Thyroid gland (tissue), 4 donors: ENCODE results near the gene GPR158. TPM values are rescaled to one million over a fixed set of nuclear protein-coding genes. Genes with fewer than 3 reads are reported as not detected.

Experiments used
- DNase-seq, 2 donors: peaks; one replicate each; pipeline ENCODE4 v3.0.0-alpha.2; 2019
- H3K27ac ChIP-seq, 3 donors: fragments of 200-600 bp; sonication (generic); 1 replicate in 2 of 3; 2 replicates in 1 of 3; pipeline ENCODE4 v1.5.1; 2016 to 2019; ENCODE audit warnings: mild to moderate bottlenecking in 1 of 3, moderate library complexity in 1 of 3
- H3K27me3 ChIP-seq: fragments of 200-600 bp; sonication (generic); one replicate; pipeline ENCODE4 v1.5.1; 2019
- H3K36me3 ChIP-seq, 2 donors: fragments of 200-600 bp; sonication (generic); one replicate each; pipeline ENCODE4 v1.5.1; 2016 to 2019
- H3K4me1 ChIP-seq, 2 donors: fragments of 200-600 bp; sonication (generic); one replicate each; pipeline ENCODE4 v1.5.1; 2017 to 2019
- H3K4me3 ChIP-seq, 3 donors: fragments of 200-600 bp; sonication (generic); replicated peaks in 1 of 3; 1 replicate in 2 of 3; 2 replicates in 1 of 3; pipeline ENCODE4 v1.5.1; 2016; ENCODE audit warnings: mild to moderate bottlenecking in 1 of 3
- H3K9me3 ChIP-seq: fragments of 200-600 bp; sonication (generic); one replicate; pipeline ENCODE4 v1.5.1; 2017
- POLR2A ChIP-seq, 2 donors: fragments of 450-650 bp; IDR thresholded peaks; one replicate each; pipeline ENCODE4 v1.6.1; 2017; ENCODE audit warnings: antibody characterized with exemption in 2 of 2, mild to moderate bottlenecking in 2 of 2, moderate library complexity in 1 of 2
- WGBS, 2 donors: methylation state at CpG; one replicate each; pipeline ENCODE4 v1.1.5; 2017; 5-methylcytosine and 5-hydroxymethylcytosine counted together
- intact Hi-C: fragments of 100-400 bp; cut with DNase I; formaldehyde crosslinking; loops from one replicate; pipeline ENCODE4 v1.15.1; 2023
- total RNA-seq, 4 donors: library from RNA; depleted of rRNA; stranded (reverse); fragments of >200 nt; gene quantifications; one replicate each; pipeline ENCODE4 v1.2.3, GENCODE V29; 2016
- TF ChIP-seq, protein P1 (sequence below), 6 experiments: fragments of 200-600 bp in 3 of 6; fragments of 450-650 bp in 3 of 6; sonication (generic) in 3 of 6; IDR thresholded peaks; one replicate each; pipeline ENCODE4 v1.5.1; 2016 to 2019; ENCODE audit warnings: antibody characterized with exemption in 6 of 6, mild to moderate bottlenecking in 2 of 6, inconsistent platforms in 1 of 6, moderate library complexity in 1 of 6

GPR158 gene
- total RNA-seq, 4 donors from 2014 or later = 0.13 to 1.9 (median 1.2) TPM

GRCh38 chr10:25294032-25294926, 119.5 kb downstream of the GPR158 start:
- DNase-seq = no peak
- Histone ChIP-seq H3K4me3 (no peak overlapping the region), H3K27ac (no peak overlapping the region), H3K27me3 (no peaks in the 10 kb centered on the region), H3K36me3 (no peaks in the 10 kb centered on the region), H3K9me3 (no peaks in the 10 kb centered on the region), H3K4me1 (no peaks in the 10 kb centered on the region)
- intact Hi-C loops = no loop called here
- TF ChIP-seq, protein P1, sequence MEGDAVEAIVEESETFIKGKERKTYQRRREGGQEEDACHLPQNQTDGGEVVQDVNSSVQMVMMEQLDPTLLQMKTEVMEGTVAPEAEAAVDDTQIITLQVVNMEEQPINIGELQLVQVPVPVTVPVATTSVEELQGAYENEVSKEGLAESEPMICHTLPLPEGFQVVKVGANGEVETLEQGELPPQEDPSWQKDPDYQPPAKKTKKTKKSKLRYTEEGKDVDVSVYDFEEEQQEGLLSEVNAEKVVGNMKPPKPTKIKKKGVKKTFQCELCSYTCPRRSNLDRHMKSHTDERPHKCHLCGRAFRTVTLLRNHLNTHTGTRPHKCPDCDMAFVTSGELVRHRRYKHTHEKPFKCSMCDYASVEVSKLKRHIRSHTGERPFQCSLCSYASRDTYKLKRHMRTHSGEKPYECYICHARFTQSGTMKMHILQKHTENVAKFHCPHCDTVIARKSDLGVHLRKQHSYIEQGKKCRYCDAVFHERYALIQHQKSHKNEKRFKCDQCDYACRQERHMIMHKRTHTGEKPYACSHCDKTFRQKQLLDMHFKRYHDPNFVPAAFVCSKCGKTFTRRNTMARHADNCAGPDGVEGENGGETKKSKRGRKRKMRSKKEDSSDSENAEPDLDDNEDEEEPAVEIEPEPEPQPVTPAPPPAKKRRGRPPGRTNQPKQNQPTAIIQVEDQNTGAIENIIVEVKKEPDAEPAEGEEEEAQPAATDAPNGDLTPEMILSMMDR (IDR thresholded peaks at IDR 0.05) = no peak
- TF ChIP-seq POLR2A (IDR thresholded peaks at IDR 0.05) = no peak
- 93 to 97% methylated on average over 5 of the region's 5 CpGs for WGBS, 2 donors

GRCh38 chr10:25296324-25296723, 121.5 kb downstream of the GPR158 start:
- TF ChIP-seq POLR2A (IDR thresholded peaks at IDR 0.05) = no peak
- TF ChIP-seq, protein P1 (IDR thresholded peaks at IDR 0.05) = no peak
- 78 to 88% methylated on average over 1 of the region's 1 CpG for WGBS, 2 donors
- Histone ChIP-seq H3K27ac (no peak overlapping the region), H3K4me1 (no peaks in the 10 kb centered on the region), H3K36me3 (no peaks in the 10 kb centered on the region), H3K27me3 (no peaks in the 10 kb centered on the region), H3K9me3 (no peaks in the 10 kb centered on the region), H3K4me3 (no peak overlapping the region)
- intact Hi-C loops = no loop called here
- no peak for DNase-seq

DNA sequence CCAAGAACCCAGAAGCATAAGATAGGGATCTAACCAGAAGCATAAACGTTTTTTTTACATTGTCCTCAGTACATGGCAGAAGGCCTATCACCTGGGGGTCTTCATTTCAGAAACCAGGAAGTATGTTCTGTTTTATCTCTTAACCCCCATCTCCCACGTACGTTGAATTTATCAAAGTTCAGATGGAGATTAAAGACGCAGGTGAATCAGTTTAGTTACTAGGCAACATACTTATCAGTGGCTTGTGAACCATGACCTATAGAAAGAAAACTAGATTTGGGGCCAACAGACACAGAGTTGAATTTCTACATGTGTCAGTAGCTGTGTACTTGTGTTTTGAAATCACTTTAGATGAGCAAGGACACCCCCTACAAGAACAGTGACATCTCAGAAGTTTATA, 122.7 kb downstream of the GPR158 start:
- DNase-seq = no peak
- no peak for TF ChIP-seq POLR2A (IDR thresholded peaks at IDR 0.05)
- TF ChIP-seq, protein P1 (IDR thresholded peaks at IDR 0.05) = no peak
- Histone ChIP-seq H3K4me1 (no peaks in the 10 kb centered on the region), H3K27me3 (no peaks in the 10 kb centered on the region), H3K36me3 (no peaks in the 10 kb centered on the region), H3K27ac (no peak overlapping the region), H3K9me3 (no peaks in the 10 kb centered on the region), H3K4me3 (no peak overlapping the region)
- WGBS, 2 donors = 61 to 73% methylated on average over 4 of the region's 4 CpGs
- intact Hi-C loops = no loop called here

GRCh38 chr10:25300073-25300472, 125.3 kb downstream of the GPR158 start:
- DNase-seq = no peak
- no peaks in the 10 kb centered on the region for H3K27me3 ChIP-seq
- intact Hi-C loops = no loop called here
- no peaks in the 10 kb centered on the region for H3K36me3 ChIP-seq
- no peak overlapping the region for H3K4me3 ChIP-seq
- no peaks in the 10 kb centered on the region for H3K4me1 ChIP-seq
- 39 to 76% methylated on average over 2 of the region's 2 CpGs for WGBS, 2 donors
- TF ChIP-seq POLR2A (IDR thresholded peaks at IDR 0.05) = no peak
- H3K27ac ChIP-seq = no peak overlapping the region
- H3K9me3 ChIP-seq = no peaks in the 10 kb centered on the region

- H3K27me3 ChIP-seq = no peaks in the 10 kb centered on the region
- WGBS, 2 donors = 71 to 84% methylated on average over 4 of the region's 4 CpGs
- no peaks in the 10 kb centered on the region for H3K36me3 ChIP-seq
- H3K27ac ChIP-seq = no peak overlapping the region
- DNase-seq = no peak
- no peaks in the 10 kb centered on the region for H3K9me3 ChIP-seq
- no peaks in the 10 kb centered on the region for H3K4me1 ChIP-seq
- no peak overlapping the region for H3K4me3 ChIP-seq
- TF ChIP-seq, protein P1 (IDR thresholded peaks at IDR 0.05) = no peak
- TF ChIP-seq POLR2A (IDR thresholded peaks at IDR 0.05) = no peak
- intact Hi-C loops = no loop called here
Measured at GRCh38 chr10:25304606-25305005, 129.8 kb downstream of the GPR158 start.
